Measurements from ENCODE around the gene LRRC27.

LRRC27 gene

DNA sequence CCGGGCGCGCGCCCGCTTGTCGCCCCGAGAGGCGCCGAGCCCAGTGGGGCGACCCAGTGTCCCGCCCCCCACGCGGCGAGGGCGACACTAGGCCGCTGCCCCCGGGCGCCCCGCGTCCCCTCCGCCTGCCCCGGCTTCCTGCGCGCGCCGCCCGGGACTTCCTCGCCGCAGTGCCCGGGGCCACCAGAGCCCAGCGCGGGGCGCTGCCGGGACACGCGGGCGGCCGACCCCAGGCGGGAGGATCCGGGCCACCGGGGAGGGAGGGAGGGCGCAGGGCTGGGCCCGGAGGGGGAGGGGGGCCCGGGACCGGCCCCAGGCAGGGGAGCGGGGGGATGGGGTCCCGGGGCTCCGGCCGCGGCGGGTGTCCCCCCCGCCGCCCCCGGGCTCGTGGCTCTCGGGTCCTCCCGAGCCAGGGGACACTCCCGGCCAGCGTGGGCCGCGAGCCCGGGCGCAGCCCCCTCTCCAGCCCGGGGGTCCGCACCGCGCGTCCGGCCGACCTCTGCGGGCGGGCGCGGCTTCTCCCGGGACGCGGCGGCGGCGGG is 64.6 kb downstream of the LRRC27 start:
- TF ChIP-seq, protein P1, sequence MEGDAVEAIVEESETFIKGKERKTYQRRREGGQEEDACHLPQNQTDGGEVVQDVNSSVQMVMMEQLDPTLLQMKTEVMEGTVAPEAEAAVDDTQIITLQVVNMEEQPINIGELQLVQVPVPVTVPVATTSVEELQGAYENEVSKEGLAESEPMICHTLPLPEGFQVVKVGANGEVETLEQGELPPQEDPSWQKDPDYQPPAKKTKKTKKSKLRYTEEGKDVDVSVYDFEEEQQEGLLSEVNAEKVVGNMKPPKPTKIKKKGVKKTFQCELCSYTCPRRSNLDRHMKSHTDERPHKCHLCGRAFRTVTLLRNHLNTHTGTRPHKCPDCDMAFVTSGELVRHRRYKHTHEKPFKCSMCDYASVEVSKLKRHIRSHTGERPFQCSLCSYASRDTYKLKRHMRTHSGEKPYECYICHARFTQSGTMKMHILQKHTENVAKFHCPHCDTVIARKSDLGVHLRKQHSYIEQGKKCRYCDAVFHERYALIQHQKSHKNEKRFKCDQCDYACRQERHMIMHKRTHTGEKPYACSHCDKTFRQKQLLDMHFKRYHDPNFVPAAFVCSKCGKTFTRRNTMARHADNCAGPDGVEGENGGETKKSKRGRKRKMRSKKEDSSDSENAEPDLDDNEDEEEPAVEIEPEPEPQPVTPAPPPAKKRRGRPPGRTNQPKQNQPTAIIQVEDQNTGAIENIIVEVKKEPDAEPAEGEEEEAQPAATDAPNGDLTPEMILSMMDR (IDR thresholded peaks at IDR 0.05; ENCODE audit: insufficient read depth, low read depth, low read length, missing control alignments) = no peak
- peak; percentile 40 for DNase-seq (ENCODE audit: low read depth)
- peak overlapping the region; percentile 31 for H3K4me3 ChIP-seq (ENCODE audit: low read length)

DNA sequence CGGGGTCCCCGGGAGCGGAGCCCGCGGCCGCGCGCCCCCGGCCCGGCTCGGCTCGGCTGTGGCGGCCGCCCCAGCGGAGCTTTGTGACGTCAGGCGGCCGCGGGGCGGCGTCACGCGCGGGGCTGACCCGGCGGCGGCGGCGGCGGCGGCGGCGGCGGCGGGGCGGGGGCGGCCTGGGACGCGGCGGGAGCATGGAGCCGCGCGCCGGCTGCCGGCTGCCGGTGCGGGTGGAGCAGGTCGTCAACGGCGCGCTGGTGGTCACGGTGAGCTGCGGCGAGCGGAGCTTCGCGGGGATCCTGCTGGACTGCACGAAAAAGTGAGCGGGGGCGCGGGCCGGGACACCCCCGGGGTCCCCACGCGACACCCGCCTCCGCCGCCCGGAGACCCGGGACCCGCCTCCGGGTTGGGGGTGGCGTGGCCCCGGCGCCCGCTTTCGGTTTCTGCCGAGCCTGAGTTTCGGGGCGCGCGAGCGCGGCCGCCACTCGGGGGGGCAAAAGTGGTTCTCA is 65.1 kb downstream of the LRRC27 start, which contains the start of gene PWWP2B:
PWWP2B (plus strand) TSS at position 165 of the 506 bp plus-strand sequence; CDS start at position 192, 27 bp downstream.
- DNase-seq (ENCODE audit: low read depth) = peak; percentile 46
- TF ChIP-seq, protein P1 (IDR thresholded peaks at IDR 0.05; ENCODE audit: insufficient read depth, low read depth, low read length, missing control alignments) = no peak
- H3K4me3 ChIP-seq (ENCODE audit: low read length) = peak within 1 kb of the TSS; percentile 72

DNA sequence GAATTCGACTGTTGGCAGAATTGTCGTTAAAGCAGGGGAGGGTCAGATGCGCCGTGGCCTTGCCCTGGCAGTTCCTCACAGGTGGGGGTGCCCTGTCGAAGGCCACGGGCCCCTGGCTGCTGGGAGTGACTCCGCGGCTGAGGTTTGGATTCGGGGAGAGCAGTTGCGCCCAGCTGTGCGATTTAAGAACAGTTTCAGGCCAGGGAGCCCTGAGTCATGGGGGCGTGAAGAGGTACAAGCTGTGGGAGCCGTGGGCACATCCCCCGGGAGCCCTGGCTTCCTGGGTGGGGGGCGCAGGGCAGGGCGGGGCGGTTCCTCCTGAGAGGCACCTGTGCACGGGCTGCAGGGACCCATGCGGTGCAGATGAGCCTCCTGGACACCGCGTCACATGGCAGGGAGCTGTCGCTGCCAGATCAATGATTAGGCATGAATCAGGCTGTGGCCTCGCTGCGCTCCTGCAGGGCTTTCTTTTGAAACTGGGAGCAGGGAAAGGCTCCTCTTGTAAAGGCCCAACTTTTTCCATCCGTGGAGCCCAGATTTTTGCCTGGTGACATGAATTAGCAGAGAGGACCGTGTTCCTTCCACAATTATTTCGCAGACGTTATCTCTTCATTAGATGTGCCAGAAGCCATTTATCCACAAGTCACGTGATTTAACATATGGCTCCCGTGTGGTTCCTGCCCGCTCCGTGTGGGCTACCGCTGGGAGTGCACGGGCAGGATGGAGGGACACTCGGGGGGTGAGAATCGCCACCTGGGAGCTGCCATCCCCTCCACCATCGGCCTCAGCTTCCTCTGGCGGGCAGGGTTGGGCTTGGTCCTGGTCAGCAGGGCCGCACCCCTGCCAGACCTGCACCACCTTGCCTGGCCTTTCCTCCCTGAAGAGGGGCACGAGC is 65.9 kb downstream of the LRRC27 start:
- H3K4me3 ChIP-seq (ENCODE audit: low read length) = peak overlapping the region; percentile 72
- TF ChIP-seq, protein P1 (IDR thresholded peaks at IDR 0.05; ENCODE audit: insufficient read depth, low read depth, low read length, missing control alignments) = peak; percentile 6
- DNase-seq (ENCODE audit: low read depth) = peak; percentile 76

DNA sequence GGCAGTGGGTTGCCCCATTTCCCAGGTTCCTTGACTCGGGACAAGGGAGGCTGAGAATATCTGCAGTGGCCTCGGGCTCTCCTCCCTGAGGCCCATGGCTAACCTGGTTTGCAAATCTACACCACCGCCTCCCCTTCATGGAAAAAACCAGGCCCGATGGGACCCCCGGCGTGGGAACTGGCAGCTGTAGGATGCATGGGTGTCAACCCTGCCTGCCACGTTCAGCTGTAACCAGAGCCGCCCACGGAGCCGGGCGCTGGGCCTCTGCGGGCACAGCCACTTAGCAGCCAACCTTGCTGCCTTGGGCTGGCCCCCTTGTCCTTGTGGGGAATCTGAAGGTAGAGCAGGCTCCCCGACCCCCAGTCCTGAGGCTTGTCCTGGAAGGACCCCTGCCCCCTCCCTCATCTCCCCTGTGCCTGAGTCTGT is 66.6 kb downstream of the LRRC27 start:
- DNase-seq (ENCODE audit: low read depth) = no peak
- H3K4me3 ChIP-seq (ENCODE audit: low read length) = peak overlapping the region; percentile 72

DNA sequence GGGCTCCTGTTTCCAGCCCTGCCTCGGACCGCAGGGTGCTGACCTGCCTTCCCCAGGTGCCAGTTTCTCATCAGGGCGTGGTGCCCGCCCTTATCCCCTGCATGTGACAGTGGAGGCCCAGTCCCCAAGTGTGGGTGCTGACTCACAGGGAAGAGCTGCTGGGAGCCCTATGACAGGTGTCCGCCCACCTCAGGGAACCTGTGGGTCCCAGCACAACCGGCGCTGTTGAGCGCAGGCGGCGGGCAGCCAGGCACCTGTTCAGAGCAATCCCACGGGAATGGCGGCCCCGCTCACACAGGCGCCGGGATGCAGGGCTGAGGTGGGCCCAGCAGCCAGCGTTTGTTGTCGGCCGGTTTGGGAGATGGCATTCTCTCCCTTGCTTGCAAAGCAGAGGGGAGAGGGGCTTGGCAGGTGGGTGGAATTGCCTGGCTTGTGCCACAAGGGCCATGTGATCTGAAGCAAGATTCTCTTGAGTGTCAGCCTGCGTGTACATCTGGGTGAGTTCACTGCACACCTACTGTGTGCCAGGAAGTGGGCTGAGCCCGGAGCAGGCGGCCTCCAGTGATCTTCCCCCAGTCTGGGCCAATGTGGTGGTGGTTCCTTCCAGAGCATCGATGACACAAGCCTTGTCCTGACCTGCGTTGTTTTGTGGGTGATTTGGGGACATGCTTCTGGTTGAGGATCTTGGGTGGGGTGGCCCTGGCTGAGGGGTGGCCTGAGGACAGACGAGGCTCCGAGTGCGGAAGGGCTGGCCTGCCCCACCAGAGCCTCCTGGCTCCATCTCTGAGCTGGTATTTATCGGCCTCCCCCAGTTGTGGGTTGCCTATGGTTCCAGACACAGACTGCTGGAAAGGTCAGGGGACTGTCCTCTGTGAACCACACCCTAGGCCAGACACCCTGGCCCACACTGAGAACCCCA is 67.4 kb downstream of the LRRC27 start:
- no peak overlapping the region for H3K4me3 ChIP-seq (ENCODE audit: low read length)
- TF ChIP-seq, protein P1 (IDR thresholded peaks at IDR 0.05; ENCODE audit: insufficient read depth, low read depth, low read length, missing control alignments) = no peak

More for the DNA sequence above, 66.6 kb downstream of the LRRC27 start:
- TF ChIP-seq, protein P1 (IDR thresholded peaks at IDR 0.05; ENCODE audit: insufficient read depth, low read depth, low read length, missing control alignments) = no peak

DNA sequence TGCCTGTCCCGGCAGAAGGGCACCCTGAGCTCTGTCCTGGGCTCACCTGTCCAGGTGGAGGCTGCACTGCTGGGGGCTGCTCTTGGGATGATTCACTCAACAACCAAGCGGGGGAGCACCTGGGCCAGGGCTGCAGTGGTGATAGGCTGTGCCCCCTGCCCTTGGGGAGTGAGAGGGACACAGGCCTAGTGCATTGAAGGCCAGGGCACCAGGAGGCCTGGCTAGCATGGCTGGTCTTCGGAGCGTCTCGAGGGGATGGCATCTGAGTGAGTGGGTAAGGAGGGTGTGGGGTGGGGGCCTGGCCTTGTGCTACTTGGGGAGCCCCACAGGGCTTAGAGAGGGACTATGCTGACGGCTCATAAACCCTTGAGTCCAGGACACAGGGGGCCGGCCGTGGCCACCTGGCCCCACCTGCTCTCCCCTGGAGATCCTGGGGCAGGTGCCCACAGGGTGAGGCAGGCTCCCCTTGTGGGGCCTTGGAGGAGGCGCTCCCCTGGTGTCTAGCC is 68.1 kb downstream of the LRRC27 start:
- no peak overlapping the region for H3K4me3 ChIP-seq (ENCODE audit: low read length)
- TF ChIP-seq, protein P1 (IDR thresholded peaks at IDR 0.05; ENCODE audit: insufficient read depth, low read depth, low read length, missing control alignments) = no peak
- DNase-seq (ENCODE audit: low read depth) = no peak

More for the DNA sequence above, 67.4 kb downstream of the LRRC27 start:
- DNase-seq (ENCODE audit: low read depth) = no peak
